GM10847 (cell line): ENCODE measurements around the gene MYL5.

Experiments used
- POLR2A ChIP-seq: IDR thresholded peaks from 2 replicates; pipeline ENCODE4 v1.6.1; 2011; ENCODE audit not compliant: insufficient read length; ENCODE audit errors: extremely low read depth

The MYL5 gene, protein sequence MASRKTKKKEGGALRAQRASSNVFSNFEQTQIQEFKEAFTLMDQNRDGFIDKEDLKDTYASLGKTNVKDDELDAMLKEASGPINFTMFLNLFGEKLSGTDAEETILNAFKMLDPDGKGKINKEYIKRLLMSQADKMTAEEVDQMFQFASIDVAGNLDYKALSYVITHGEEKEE

DNA sequence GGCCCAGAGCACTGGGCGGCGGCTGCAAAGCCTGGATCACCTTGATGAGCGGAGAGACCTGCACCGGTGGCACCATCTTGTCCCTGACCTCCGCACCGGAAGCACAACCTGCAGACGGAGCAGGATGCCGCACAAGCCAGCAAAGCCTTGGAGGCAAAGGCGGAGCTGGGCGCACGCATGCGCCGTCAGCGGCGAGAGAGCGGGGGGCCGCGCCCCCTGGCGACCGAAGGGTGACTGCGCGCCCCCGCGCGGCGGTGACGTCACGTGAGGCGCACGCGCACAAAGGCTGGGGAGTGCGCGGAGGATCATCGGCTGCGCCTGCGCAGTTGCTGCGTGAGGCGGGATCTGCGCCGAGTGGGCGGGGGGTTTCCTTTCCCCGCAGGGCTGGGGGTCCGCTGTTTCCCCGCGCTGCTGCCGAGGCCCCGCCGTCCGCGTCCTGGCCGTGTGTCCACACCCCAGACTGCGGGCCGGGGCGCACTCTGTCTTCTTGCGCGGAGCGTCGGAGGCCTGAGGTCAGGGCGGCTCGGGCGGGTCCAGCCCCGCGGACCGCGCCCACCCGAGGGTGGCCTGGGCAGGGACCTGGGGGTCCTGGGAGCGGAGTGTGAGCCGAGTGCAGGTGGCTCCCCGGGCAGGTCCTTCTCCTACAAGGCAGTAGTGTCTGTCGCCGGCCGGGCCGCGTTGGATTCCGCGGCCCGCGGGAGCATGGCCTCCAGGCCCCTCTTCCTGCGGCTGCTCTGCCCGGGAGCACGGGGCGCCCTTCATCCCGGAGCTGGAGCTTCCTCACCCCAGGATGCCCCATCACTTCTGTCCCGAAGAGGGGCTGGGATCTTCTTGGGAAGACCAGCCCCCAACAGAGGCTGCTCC is at the start of gene MYL5, which contains the start of gene ATP5ME:
MYL5 (plus strand) TSS at position 371 of the 864 bp plus-strand sequence. CDS start 3,485 bp downstream, outside the sequence.
ATP5ME (minus strand) TSS at position 105 of the 864 bp plus-strand sequence; CDS start at position 76, 29 bp downstream.
- peak; percentile 67 for TF ChIP-seq POLR2A

DNA sequence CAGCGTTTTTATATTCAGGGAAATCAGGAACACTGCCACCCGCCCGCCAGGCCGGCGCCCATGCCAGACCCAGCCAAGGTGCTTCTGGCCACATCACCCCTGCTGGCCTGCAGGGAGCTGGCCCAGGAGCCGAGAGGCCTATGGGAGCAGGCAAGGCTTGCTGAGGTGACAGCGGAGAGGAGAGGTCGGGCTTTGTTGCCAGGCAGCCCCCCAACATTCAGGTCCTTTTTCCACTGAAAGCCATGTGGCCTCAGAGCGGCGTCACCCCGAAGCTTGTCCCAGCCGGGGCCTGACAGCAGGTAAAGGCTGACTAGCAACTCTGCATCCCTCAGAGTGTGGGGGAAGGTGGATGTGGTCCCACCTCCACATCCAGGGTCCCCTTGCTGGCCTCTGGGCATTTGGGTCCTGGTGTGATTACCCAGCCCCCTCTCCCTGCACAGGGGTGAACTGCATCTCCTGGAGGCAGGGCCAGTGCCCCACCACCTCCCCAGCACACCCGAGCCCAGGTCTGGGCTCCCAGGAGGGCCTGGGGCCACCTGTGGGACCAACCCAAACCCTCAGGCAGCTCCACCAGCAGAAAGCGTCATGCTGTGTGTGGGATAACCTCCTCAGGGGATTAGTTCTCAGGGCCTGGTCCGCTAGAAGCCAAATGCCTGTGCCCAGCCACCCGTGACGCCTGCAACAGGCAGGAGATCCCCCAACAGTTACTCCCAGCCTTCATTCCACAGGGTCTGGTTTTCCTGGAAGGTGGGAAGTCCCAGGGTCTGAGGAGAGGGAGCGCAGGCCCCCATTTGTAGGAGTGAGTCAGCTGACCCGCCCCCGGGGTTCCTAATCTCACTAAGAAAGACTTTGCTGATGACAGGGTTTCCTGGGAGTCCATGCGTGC is 49.4 kb upstream of the MYL5 start, which contains the start of gene PDE6B:
PDE6B (plus strand) TSS at position 869 of the 886 bp plus-strand sequence. CDS start 54 bp downstream, outside the sequence.
- no peak for TF ChIP-seq POLR2A

DNA sequence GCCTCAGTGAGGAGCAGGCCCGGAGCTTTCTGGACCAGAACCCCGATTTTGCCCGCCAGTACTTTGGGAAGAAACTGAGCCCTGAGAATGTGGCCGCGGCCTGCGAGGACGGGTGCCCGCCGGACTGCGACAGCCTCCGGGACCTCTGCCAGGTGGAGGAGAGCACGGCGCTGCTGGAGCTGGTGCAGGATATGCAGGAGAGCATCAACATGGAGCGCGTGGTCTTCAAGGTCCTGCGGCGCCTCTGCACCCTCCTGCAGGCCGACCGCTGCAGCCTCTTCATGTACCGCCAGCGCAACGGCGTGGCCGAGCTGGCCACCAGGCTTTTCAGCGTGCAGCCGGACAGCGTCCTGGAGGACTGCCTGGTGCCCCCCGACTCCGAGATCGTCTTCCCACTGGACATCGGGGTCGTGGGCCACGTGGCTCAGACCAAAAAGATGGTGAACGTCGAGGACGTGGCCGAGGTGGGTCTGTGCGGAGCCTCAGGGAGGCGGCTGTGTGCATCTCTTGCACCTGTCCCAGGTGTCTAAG is 48.6 kb upstream of the MYL5 start:
- no peak for TF ChIP-seq POLR2A

- no peak for TF ChIP-seq POLR2A
These were observed 47.9 kb upstream of the MYL5 start for GRCh38 chr4:626201-627091.

GRCh38 chr4:627347-628125 is 46.8 kb upstream of the MYL5 start:
- no peak for TF ChIP-seq POLR2A

GRCh38 chr4:628311-628741 is 46.0 kb upstream of the MYL5 start:
- TF ChIP-seq POLR2A = no peak

DNA sequence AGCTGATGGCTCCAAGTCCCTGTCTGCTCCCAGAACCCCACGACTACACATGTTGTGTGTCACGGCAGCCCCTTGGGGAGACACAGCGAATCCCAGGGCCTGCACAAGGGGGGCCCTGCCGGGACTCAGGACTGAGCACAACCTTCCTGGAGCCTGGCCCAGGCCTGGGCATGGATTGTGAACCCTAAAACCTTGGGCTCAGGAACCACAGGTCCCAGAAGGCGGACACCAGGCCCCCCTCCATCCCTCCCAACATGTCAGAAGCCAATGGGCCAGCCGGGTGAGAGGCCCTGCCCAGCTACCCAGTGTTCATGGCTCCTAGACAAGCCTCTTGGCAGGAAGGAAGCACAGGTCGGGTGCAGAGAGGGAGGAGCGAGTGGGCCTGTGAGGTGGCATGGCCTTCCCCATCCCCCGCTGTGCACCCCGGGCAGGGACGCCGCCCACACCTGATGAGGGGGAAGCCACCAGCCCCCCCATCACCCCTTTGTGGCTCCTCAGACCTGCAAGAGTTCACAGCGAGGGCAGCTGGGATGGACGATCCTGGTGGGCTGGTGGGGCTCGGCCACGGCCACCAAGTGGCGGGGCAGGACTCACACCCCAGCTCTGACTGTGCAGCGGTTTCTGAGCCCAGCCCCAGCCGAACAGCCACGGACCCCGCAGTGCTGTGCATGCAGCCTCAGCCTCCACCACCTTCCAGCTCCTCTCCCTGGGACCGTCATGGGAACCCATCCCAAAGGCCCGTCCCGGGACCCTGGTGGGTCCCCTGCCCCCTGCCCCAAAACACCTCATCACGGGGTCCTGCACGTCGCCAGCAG is 45.3 kb upstream of the MYL5 start:
- no peak for TF ChIP-seq POLR2A

GRCh38 chr4:629636-629914 is 44.8 kb upstream of the MYL5 start:
- TF ChIP-seq POLR2A = no peak

DNA sequence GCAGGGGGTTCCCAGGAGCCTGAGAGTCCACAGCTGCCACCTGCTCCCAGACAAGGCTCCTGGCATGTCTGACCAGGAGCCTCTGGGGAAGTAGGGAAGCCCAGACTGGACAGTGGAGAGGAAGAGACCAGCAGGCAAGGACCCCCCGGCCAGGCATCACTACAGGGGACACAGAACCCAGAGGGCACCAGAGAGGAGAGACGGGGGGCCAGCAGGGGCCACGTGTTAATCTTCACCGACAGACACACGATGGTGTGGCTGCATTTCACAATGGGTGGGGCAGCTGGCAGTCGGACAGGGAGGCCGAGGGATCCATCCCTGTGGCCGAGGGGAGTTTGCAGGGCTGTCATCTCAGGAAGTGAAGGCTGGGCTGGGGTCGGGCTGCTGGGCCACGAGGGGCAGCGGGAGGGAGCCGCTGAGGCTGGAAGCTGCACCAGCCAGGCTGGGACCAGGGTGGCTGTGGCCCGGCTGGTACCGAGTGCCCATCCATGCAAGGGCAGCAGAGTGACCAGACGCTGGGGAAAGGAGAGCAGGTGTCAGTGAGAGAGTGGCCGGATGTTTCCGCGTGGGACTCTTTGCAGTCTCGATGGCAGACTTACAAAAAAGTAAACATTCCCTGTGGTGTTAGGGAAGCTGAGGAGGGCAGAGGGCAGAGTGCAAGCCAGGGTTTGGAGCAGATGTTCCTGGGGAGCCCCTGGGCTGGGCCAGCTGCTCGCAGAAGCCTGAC is 44.3 kb upstream of the MYL5 start:
- no peak for TF ChIP-seq POLR2A

DNA sequence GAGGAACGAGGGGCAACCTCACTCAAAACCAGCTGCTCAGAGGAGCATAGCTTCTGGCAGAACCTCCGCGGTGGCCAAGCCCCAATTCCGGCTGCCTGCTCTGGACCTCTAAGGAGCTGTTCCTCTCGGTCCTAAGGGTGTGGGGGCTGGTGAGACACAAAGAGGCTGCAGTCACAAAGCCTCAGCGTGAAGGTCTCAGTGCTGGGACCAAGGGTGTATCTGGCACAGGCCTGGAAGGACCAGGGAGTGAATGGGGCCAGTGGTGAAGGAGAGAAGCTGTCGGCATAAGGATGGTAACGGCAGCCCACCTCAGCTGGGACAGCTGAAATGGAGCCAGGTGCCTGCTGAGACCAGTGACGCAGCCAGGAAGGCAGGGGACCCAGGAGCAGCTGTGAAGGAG is 43.7 kb upstream of the MYL5 start:
- no peak for TF ChIP-seq POLR2A

- no peak for TF ChIP-seq POLR2A
These were observed 42.0 kb upstream of the MYL5 start for GRCh38 chr4:632196-632790.

DNA sequence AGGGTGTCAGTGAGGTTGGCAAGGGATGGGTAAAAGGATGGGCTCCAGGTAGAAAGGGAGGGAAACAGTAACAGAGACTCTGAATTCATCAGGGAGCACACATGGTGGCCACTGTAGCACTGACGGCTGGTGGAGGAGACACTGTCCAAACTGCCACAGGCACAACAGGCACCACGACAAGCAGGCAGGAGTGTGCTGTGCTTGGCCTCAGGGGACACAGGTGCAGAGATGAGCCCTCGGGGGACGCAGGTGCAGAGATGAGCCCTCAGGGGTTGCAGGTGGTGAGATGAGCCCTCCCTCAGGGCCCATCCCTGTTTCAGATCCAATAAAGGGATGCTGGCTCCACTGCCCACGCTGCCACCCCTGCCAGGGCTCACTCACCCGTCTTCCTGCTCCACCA is 41.4 kb upstream of the MYL5 start:
- TF ChIP-seq POLR2A = no peak
